HepG2 (cell line): ENCODE data around the gene KIF1C. TPM values are rescaled to one million over a fixed set of nuclear protein-coding genes. Genes with fewer than 3 reads are reported as not detected.
A peak's percentile ranks its signal among the peaks of the same experiment; 100 is the strongest.

Experiments used
- AGO1 ChIP-seq: fragments of 200-400 bp; formaldehyde crosslinking; IDR thresholded peaks from 2 replicates; pipeline ENCODE4 v1.6.1; 2017; ENCODE audit warnings: mild to moderate bottlenecking, low read depth, low read length, moderate library complexity; ENCODE audit not compliant: poor library complexity, severe bottlenecking
- BCL3 ChIP-seq: sonication (generic); formaldehyde crosslinking; IDR thresholded peaks from 2 replicates; pipeline ENCODE4 v1.5.1; 2020; ENCODE audit warnings: mild to moderate bottlenecking, missing genetic modification reagents, moderate library complexity
- GLI4 ChIP-seq: sonication (generic); formaldehyde crosslinking; IDR thresholded peaks from 2 replicates; pipeline ENCODE4 v1.5.1; 2020; ENCODE audit warnings: missing genetic modification reagents, mild to moderate bottlenecking, moderate library complexity, borderline replicate concordance
- KDM5B ChIP-seq: sonication (generic); formaldehyde crosslinking; IDR thresholded peaks from 2 replicates; pipeline ENCODE4 v1.4.0; 2020; ENCODE audit warnings: missing genetic modification reagents, mild to moderate bottlenecking, borderline replicate concordance
- NRL ChIP-seq: sonication (generic); formaldehyde crosslinking; IDR thresholded peaks from 2 replicates; pipeline ENCODE4 v1.5.0; 2020; ENCODE audit warnings: missing genetic modification reagents, mild to moderate bottlenecking, moderate library complexity, borderline replicate concordance
- POLR2AphosphoS5 ChIP-seq: IDR thresholded peaks from 2 replicates; pipeline ENCODE4 v1.6.1; 2012; ENCODE audit warnings: low read depth, low read length
- PRDM4 ChIP-seq: sonication (generic); formaldehyde crosslinking; IDR thresholded peaks from 2 replicates; pipeline ENCODE4 v1.9.0; 2021; ENCODE audit warnings: missing genetic modification reagents, borderline replicate concordance
- SMYD3 ChIP-seq: sonication (generic); formaldehyde crosslinking; IDR thresholded peaks from 2 replicates; pipeline ENCODE4 v1.8.1; 2023; ENCODE audit warnings: mild to moderate bottlenecking, missing genetic modification reagents
- SRF ChIP-seq: IDR thresholded peaks from 2 replicates; pipeline ENCODE4 v1.6.1; 2011; ENCODE audit warnings: mild to moderate bottlenecking, low read depth, low read length, moderate library complexity
- ZBTB38 ChIP-seq: sonication (generic); formaldehyde crosslinking; IDR thresholded peaks from 2 replicates; pipeline ENCODE4 v1.5.1; 2020; ENCODE audit warnings: mild to moderate bottlenecking, missing genetic modification reagents
- ZFP91 ChIP-seq: sonication (generic); formaldehyde crosslinking; IDR thresholded peaks from 2 replicates; pipeline ENCODE4 v1.9.0; 2022; ENCODE audit warnings: missing genetic modification reagents, mild to moderate bottlenecking, borderline replicate concordance
- ZNF276 ChIP-seq: sonication (generic); formaldehyde crosslinking; IDR thresholded peaks from 2 replicates; pipeline ENCODE4 v1.4.0; 2020; ENCODE audit warnings: mild to moderate bottlenecking, low read depth, missing genetic modification reagents
- ZNF709 ChIP-seq: sonication (generic); formaldehyde crosslinking; IDR thresholded peaks from 2 replicates; pipeline ENCODE4 v1.5.0; 2020; ENCODE audit warnings: mild to moderate bottlenecking, missing genetic modification reagents
- ZNF740 ChIP-seq: sonication (generic); formaldehyde crosslinking; IDR thresholded peaks from 2 replicates; pipeline ENCODE4 v1.4.0; 2020; ENCODE audit warnings: missing genetic modification reagents
- ZNF780A ChIP-seq: sonication (generic); formaldehyde crosslinking; IDR thresholded peaks from 2 replicates; pipeline ENCODE4 v1.8.0; 2022; ENCODE audit warnings: mild to moderate bottlenecking, missing genetic modification reagents, moderate library complexity
- polyA plus RNA-seq, 8 experiments: library from polyadenylated mRNA; depleted of rRNA in 3 of 8; stranded (reverse) in 7 of 8; unstranded in 1 of 8; fragments of >200 nt; fragmentation: Illumina TruSeq in 4 of 8; extraction: Trizol in 4 of 8; gene quantifications; 2 replicates each; pipeline versions ENCODE4 v1.2.1 to v1.2.3, GENCODE V29; 2011 to 2016; ENCODE audit warnings: low read depth in 4 of 8, missing spikeins in 1 of 8, mixed read lengths in 1 of 8; ENCODE audit not compliant: insufficient read depth in 1 of 8
- total RNA-seq, 5 experiments: library from RNA; depleted of rRNA; stranded (reverse); fragments of >200 nt; fragmentation: Illumina TruSeq; extraction: Trizol; gene quantifications; 2 replicates each; pipeline ENCODE4 v1.2.3, GENCODE V29; 2016; ENCODE audit warnings: low read depth in 1 of 5
- TF ChIP-seq, protein P1 (sequence below): sonication (generic); formaldehyde crosslinking; IDR thresholded peaks from 2 replicates; pipeline ENCODE4 v1.8.1; 2023; ENCODE audit warnings: missing genetic modification reagents, inconsistent platforms, borderline replicate concordance
- TF ChIP-seq, protein P2 (sequence below): IDR thresholded peaks from 2 replicates; pipeline ENCODE4 v1.6.1; 2016; ENCODE audit warnings: missing compliant biosample characterization, missing genetic modification reagents, borderline replicate concordance

Gene KIF1C
- total and polyA plus RNA-seq, 2 of the 13 experiments (the other 11 are each of a cell fraction or from before 2014, with no cell fraction given): 70.0 to 104 TPM

GRCh38 chr17:4997302-4998026 lies at the start of gene KIF1C, which contains the start of gene INCA1 (continued):
- peak; percentile 75; the same call in 1 of the 2 replicates for TF ChIP-seq KDM5B (CRISPR knock-in tag)
- TF ChIP-seq ZBTB38: no peak; the same call in 1 of the 2 replicates
- peak; percentile 56; the same call in 1 of the 2 replicates for TF ChIP-seq GLI4
- no peak for TF ChIP-seq ZNF276 (CRISPR knock-in tag)
- 0 out of 2 replicates have a peak, but pooled peaks have one; percentile 60 for TF ChIP-seq PRDM4
- TF ChIP-seq ZNF780A (CRISPR knock-in tag): no peak
- TF ChIP-seq SMYD3 (CRISPR knock-in tag): 0 out of 2 replicates have a peak, but pooled peaks have one; percentile 22
- TF ChIP-seq AGO1: peak; percentile 69
- peak; percentile 78 for TF ChIP-seq NRL (CRISPR knock-in tag)
- TF ChIP-seq, protein P1, sequence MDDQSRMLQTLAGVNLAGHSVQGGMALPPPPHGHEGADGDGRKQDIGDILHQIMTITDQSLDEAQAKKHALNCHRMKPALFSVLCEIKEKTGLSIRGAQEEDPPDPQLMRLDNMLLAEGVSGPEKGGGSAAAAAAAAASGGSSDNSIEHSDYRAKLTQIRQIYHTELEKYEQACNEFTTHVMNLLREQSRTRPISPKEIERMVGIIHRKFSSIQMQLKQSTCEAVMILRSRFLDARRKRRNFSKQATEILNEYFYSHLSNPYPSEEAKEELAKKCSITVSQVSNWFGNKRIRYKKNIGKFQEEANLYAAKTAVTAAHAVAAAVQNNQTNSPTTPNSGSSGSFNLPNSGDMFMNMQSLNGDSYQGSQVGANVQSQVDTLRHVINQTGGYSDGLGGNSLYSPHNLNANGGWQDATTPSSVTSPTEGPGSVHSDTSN: no peak
- no peak for TF ChIP-seq SRF
- TF ChIP-seq, protein P2, sequence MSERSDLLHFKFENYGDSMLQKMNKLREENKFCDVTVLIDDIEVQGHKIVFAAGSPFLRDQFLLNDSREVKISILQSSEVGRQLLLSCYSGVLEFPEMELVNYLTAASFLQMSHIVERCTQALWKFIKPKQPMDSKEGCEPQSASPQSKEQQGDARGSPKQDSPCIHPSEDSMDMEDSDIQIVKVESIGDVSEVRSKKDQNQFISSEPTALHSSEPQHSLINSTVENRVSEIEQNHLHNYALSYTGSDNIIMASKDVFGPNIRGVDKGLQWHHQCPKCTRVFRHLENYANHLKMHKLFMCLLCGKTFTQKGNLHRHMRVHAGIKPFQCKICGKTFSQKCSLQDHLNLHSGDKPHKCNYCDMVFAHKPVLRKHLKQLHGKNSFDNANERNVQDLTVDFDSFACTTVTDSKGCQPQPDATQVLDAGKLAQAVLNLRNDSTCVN (CRISPR knock-in tag): 0 out of 2 replicates have a peak, but pooled peaks have one; percentile 64
- peak; percentile 98 for TF ChIP-seq ZFP91
- peak; percentile 68 for TF ChIP-seq POLR2AphosphoS5
- peak; percentile 17; the same call in 1 of the 2 replicates for TF ChIP-seq BCL3 (CRISPR knock-in tag)
- peak; percentile 30; the same call in 1 of the 2 replicates for TF ChIP-seq ZNF740 (CRISPR knock-in tag)
- TF ChIP-seq ZNF709 (CRISPR knock-in tag): peak; percentile 76
